H1 (cell line): ENCODE results near the gene CNOT8. TPM values are rescaled to one million over a fixed set of nuclear protein-coding genes. Genes with fewer than 3 reads are reported as not detected.

ENCODE experiments used
- SRF ChIP-seq: IDR thresholded peaks from 2 replicates; pipeline ENCODE4 v1.6.1; 2011; ENCODE audit warnings: mild to moderate bottlenecking, low read depth, low read length, moderate library complexity
- polyA plus RNA-seq, 7 experiments: library from polyadenylated mRNA; depleted of rRNA in 3 of 7; stranded (reverse) in 5 of 7; unstranded in 2 of 7; fragments of >200 nt in 5 of 7; fragments of 200-250 nt in 2 of 7; gene quantifications; 1 replicate in 5 of 7; 2 replicates in 1 of 7; 4 replicates in 1 of 7; pipeline versions ENCODE4 v1.2.1 to v1.2.3, GENCODE V29; 2011 to 2013; ENCODE audit warnings: missing spikeins in 2 of 7, mixed read lengths in 2 of 7
- total RNA-seq: library from RNA; stranded (reverse); fragmentation: NEBNext Ultra II Directional; extraction: Animal tissue kit (Norgen Biotek cat#: 25700); gene quantifications from 2 replicates; pipeline ENCODE4 v1.2.1, GENCODE V29; 2021
- TF ChIP-seq, protein P1 (sequence below): IDR thresholded peaks from 2 replicates; pipeline ENCODE4 v1.6.1; 2012; ENCODE audit warnings: low read length, inconsistent platforms

CNOT8 gene
- total and polyA plus RNA-seq, 2 of the 8 experiments (the other 6 are each of a cell fraction or from before 2014, with no cell fraction given) = 36.4 to 62.9 TPM

DNA sequence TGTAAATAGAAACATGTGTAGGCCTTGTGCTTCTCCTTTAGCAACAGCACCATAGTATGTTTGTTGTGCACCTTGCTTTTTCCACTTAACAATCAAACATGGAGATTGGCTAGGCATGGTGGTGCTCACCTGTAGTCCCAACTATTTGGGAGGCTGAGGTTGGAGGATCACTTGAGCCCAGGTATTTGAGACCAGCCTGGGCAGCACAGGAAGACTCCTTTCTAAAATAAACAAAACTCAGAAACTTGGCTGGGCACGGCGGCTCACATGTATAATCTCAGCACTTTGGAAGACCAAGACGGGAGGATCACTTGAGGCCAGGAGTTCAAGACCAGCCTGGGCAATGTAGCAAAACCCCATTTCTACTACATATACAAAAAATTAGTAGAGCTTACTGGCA, 7.1 kb upstream of the CNOT8 start (continued):
- TF ChIP-seq, protein P1, sequence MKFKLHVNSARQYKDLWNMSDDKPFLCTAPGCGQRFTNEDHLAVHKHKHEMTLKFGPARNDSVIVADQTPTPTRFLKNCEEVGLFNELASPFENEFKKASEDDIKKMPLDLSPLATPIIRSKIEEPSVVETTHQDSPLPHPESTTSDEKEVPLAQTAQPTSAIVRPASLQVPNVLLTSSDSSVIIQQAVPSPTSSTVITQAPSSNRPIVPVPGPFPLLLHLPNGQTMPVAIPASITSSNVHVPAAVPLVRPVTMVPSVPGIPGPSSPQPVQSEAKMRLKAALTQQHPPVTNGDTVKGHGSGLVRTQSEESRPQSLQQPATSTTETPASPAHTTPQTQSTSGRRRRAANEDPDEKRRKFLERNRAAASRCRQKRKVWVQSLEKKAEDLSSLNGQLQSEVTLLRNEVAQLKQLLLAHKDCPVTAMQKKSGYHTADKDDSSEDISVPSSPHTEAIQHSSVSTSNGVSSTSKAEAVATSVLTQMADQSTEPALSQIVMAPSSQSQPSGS = no peak
- no peak for TF ChIP-seq SRF
